Endothelial cell of umbilical vein (primary cell): Measurements from ENCODE around the gene IKZF1. TPM values are rescaled to one million over a fixed set of nuclear protein-coding genes. Genes with fewer than 3 reads are reported as not detected.

ENCODE experiments used
- BruUV-seq: library from RNA; stranded (reverse); fragments of 400-500 nt; replicated peaks from 2 replicates; lab custom pipeline; 2021; lab: Mats Ljungman, UMichigan
- CTCF ChIA-PET: fragments of 300-600, 350-600 bp; sonication (Branson Sonifier 250); formaldehyde crosslinking; loops from one replicate; lab custom pipeline; 2021; ENCODE audit warnings: antibody characterized with exemption, inconsistent platforms; lab: Charles Lee
- POLR2A ChIA-PET: fragments of 300-600, 350-600 bp; sonication (Branson Sonifier 250); formaldehyde crosslinking; loops from one replicate; lab custom pipeline; 2021; ENCODE audit warnings: antibody characterized with exemption, inconsistent platforms; lab: Charles Lee
- DNase-seq: peaks from one replicate; pipeline ENCODE4 v3.0.0-alpha.2; 2011; ENCODE audit warnings: low read depth, low spot score
- FAIRE-seq: peaks from 2 replicates; lab custom pipeline; 2011; peaks lifted over from hg19 to GRCh38; lab: Jason Lieb, UNC
- H2AFZ ChIP-seq: 2 replicates; pipeline ENCODE4 v1.6.0; 2012; ENCODE audit warnings: low read depth, low read length, control low read depth, inconsistent platforms
- H3K27ac ChIP-seq: 2 replicates; pipeline ENCODE4 v1.5.1; 2011; ENCODE audit warnings: low read depth, mild to moderate bottlenecking, control low read depth, low read length, moderate library complexity; ENCODE audit not compliant: insufficient read depth
- H3K27me3 ChIP-seq, 2 experiments: 2 replicates each; pipeline versions ENCODE4 v1.6.0 to v1.6.1; 2011; ENCODE audit warnings: low read length in 2 of 2, mixed read lengths in 1 of 2; ENCODE audit not compliant: control insufficient read depth in 2 of 2, insufficient read depth in 2 of 2
- H3K36me3 ChIP-seq, 2 experiments: 2 replicates in 1 of 2; 3 replicates in 1 of 2; pipeline ENCODE4 v1.5.1; 2011; ENCODE audit warnings: low read length in 2 of 2, mild to moderate bottlenecking in 1 of 2, moderate library complexity in 1 of 2; ENCODE audit not compliant: control insufficient read depth in 2 of 2, insufficient read depth in 2 of 2; ENCODE audit errors: extremely low read depth in 1 of 2
- H3K4me1 ChIP-seq: 3 replicates; pipeline ENCODE4 v1.5.1; 2011; ENCODE audit warnings: mild to moderate bottlenecking, low read length; ENCODE audit not compliant: control insufficient read depth, insufficient read depth; ENCODE audit errors: extremely low read depth
- H3K4me2 ChIP-seq: 2 replicates; pipeline ENCODE4 v1.6.1; 2011; ENCODE audit warnings: low read length, control low read depth, mixed read lengths; ENCODE audit not compliant: insufficient read depth
- H3K4me3 ChIP-seq, 3 experiments: fragments of 200-600 bp in 1 of 3; sonication (generic), shearing (Covaris generic) in 1 of 3; replicated peaks in 1 of 3; 2 replicates each; pipeline ENCODE4 v1.5.1; 2011 to 2016; ENCODE audit warnings: control low read depth in 3 of 3, low read length in 3 of 3, mild to moderate bottlenecking in 2 of 3, inconsistent platforms in 1 of 3, low read depth in 1 of 3, moderate library complexity in 1 of 3; ENCODE audit not compliant: insufficient read depth in 1 of 3
- H3K79me2 ChIP-seq: 2 replicates; pipeline ENCODE4 v1.6.0; 2012; ENCODE audit warnings: low read length, inconsistent platforms; ENCODE audit not compliant: control insufficient read depth, insufficient read depth
- H3K9ac ChIP-seq: replicated peaks from 2 replicates; pipeline ENCODE3; 2011; ENCODE audit warnings: low read length, control low read depth; ENCODE audit not compliant: insufficient read depth; ENCODE audit errors: extremely low read depth
- H3K9me1 ChIP-seq: replicated peaks from 3 replicates; pipeline ENCODE4 v1.6.0; 2011; ENCODE audit warnings: mild to moderate bottlenecking, low read length; ENCODE audit not compliant: control insufficient read depth, insufficient read depth; ENCODE audit errors: extremely low read depth
- H3K9me3 ChIP-seq: replicated peaks from 2 replicates; pipeline ENCODE4 v1.5.1; 2012; ENCODE audit warnings: low read length, inconsistent platforms; ENCODE audit not compliant: control insufficient read depth, insufficient read depth
- H4K20me1 ChIP-seq: replicated peaks from 2 replicates; pipeline ENCODE3; 2011; ENCODE audit warnings: mild to moderate bottlenecking, low read length; ENCODE audit not compliant: control insufficient read depth, insufficient read depth; ENCODE audit errors: extremely low read depth
- CTCF ChIP-seq, 2 donors: IDR thresholded peaks; 1 replicate in 1 of 2; 2 replicates in 1 of 2; pipeline ENCODE4 v1.5.1; 2011; ENCODE audit warnings: low read length in 2 of 2, mild to moderate bottlenecking in 2 of 2, moderate library complexity in 2 of 2, control low read depth in 1 of 2, inconsistent platforms in 1 of 2, low read depth in 1 of 2; ENCODE audit not compliant: insufficient read depth in 1 of 2; ENCODE audit errors: extremely low read depth in 1 of 2
- EZH2 ChIP-seq: IDR thresholded peaks from 2 replicates; pipeline ENCODE4 v1.6.1; 2012; ENCODE audit warnings: borderline replicate concordance, low read depth, mild to moderate bottlenecking, moderate library complexity, low read length, inconsistent platforms; ENCODE audit not compliant: severe bottlenecking
- FOS ChIP-seq: IDR thresholded peaks from 2 replicates; pipeline ENCODE4 v1.6.1; 2011; ENCODE audit warnings: mild to moderate bottlenecking, low read length, moderate library complexity, borderline replicate concordance; ENCODE audit not compliant: insufficient read depth
- GATA2 ChIP-seq: IDR thresholded peaks from 2 replicates; pipeline ENCODE4 v1.7.0; 2011; ENCODE audit warnings: low read depth, mild to moderate bottlenecking, moderate library complexity, mixed read lengths, low read length; ENCODE audit not compliant: insufficient read length, insufficient read depth
- JUN ChIP-seq: IDR thresholded peaks from 2 replicates; pipeline ENCODE4 v1.6.1; 2011; ENCODE audit warnings: borderline replicate concordance, low read depth; ENCODE audit not compliant: insufficient read length, insufficient read depth
- MAX ChIP-seq: IDR thresholded peaks from 2 replicates; pipeline ENCODE4 v1.6.1; 2011; ENCODE audit not compliant: insufficient read depth, insufficient read length
- MYC ChIP-seq: IDR thresholded peaks from one replicate; pipeline ENCODE4 v1.6.1; 2011; ENCODE audit warnings: mild to moderate bottlenecking, low read depth, low read length
- POLR2A ChIP-seq: IDR thresholded peaks from 2 replicates; pipeline ENCODE4 v1.6.1; 2012; ENCODE audit warnings: low read depth, mild to moderate bottlenecking, control low read depth, low read length
- POLR2AphosphoS5 ChIP-seq: IDR thresholded peaks from 2 replicates; pipeline ENCODE4 v1.6.1; 2012; ENCODE audit warnings: low read depth, mild to moderate bottlenecking, control low read depth, low read length, moderate library complexity; ENCODE audit not compliant: insufficient read depth
- dilution Hi-C: fragments of 300-500 bp; cut with MboI; formaldehyde crosslinking; loops from one replicate; pipeline ENCODE4 v1.15.0; 2019; ENCODE audit warnings: low sequenced_read_pairs; ENCODE audit not compliant: extremely low pct_ligation_motif_present
- intact Hi-C: fragments of 100-400 bp; cut with micrococcal nuclease; formaldehyde crosslinking; loops from one replicate; pipeline ENCODE4 v1.10.0; 2022
- polyA plus RNA-seq, 4 experiments: library from polyadenylated mRNA; depleted of rRNA in 3 of 4; stranded (reverse) in 3 of 4; unstranded in 1 of 4; fragments of >200 nt; gene quantifications; 2 replicates each; pipeline versions ENCODE4 v1.2.1 to v1.2.3, GENCODE V29; 2011 to 2012; ENCODE audit warnings: missing spikeins in 1 of 4
- total RNA-seq: library from RNA; stranded (reverse); gene quantifications from 2 replicates; pipeline ENCODE4 v1.2.3, GENCODE V29; 2021

The IKZF1 gene
- total and polyA plus RNA-seq, 2 donors (not counting 3 experiments of a cell fraction or from before 2014, with no cell fraction given): 0.01 to 0.20 TPM

- DNase-seq: no peak
- no peak for TF ChIP-seq CTCF (IDR thresholded peaks at IDR 0.05; ENCODE audit: extremely low read depth in 1 of 2, insufficient read depth in 1 of 2, low read depth in 1 of 2, low read length in 2 of 2)
- TF ChIP-seq JUN: no peak
- no peak for TF ChIP-seq EZH2
- TF ChIP-seq POLR2A: no peak
- TF ChIP-seq MAX: no peak
- TF ChIP-seq GATA2: no peak
- TF ChIP-seq POLR2AphosphoS5: no peak
- TF ChIP-seq FOS: no peak
- TF ChIP-seq MYC: no peak
- H3K9ac ChIP-seq: no peak overlapping the region
- H3K27me3 ChIP-seq: peaks cover 2 to 7% of the 10 kb centered on the region in 2 experiments
- dilution Hi-C loops: no loop called here
- H3K36me3 ChIP-seq: no peaks in the 10 kb centered on the region
- H2AFZ ChIP-seq: no peak overlapping the region
- no peak overlapping the region for H3K27ac ChIP-seq
- no peaks in the 10 kb centered on the region for H3K79me2 ChIP-seq
- H3K4me1 ChIP-seq: no peaks in the 10 kb centered on the region
- ChIA-PET CTCF (interaction anchor here (0.9 to 1.0 kb wide), 2 partner anchors 61 to 754 kb away, joined by 3 read pairs; no protein-coding TSS in a partner anchor), POLR2A (no interaction called here)
- no peak for FAIRE-seq
- no peak overlapping the region for H3K4me2 ChIP-seq
- no peaks in the 10 kb centered on the region for H3K9me1 ChIP-seq
- no peak overlapping the region for H3K4me3 ChIP-seq
- no peaks in the 10 kb centered on the region for H4K20me1 ChIP-seq
- no TSS peak for BruUV-seq
- intact Hi-C loops: no loop called here
- H3K9me3 ChIP-seq: no peaks in the 10 kb centered on the region
Measured at GRCh38 chr7:50406935-50407334, 102.4 kb downstream of the IKZF1 start.
